ENCODE results near the gene STAU1. TPM values are rescaled to one million over a fixed set of nuclear protein-coding genes. Genes with fewer than 3 reads are reported as not detected.
"Not testable (repeated sequence)": the region's sequence is repeated elsewhere in the genome, so short reads cannot be mapped to it uniquely, and the experiment has no call there.

STAU1 gene
- total RNA-seq, 1 donor from 2014 or later: 49.1 TPM

- ATAC-seq (ENCODE audit: poor library complexity): no peak
- intact Hi-C loops (cut with DNase I): no loop called here
- DNase-seq: no peak
Measured at GRCh38 chr20:49170714-49171113, 17.4 kb downstream of the STAU1 start.

- intact Hi-C loops (cut with DNase I): no loop called here
- no peak for ATAC-seq (ENCODE audit: poor library complexity)
- DNase-seq: no peak
Measured at GRCh38 chr20:49169547-49169946, 18.6 kb downstream of the STAU1 start.

- DNase-seq; intact Hi-C loops (cut with DNase I); ATAC-seq (ENCODE audit: poor library complexity): not testable (repeated sequence)
Measured at GRCh38 chr20:49168864-49169263, 19.3 kb downstream of the STAU1 start.

- intact Hi-C loops (cut with DNase I): no loop called here
- DNase-seq (no peak), ATAC-seq (ENCODE audit: poor library complexity) (peak; percentile 73)
Measured at GRCh38 chr20:49167811-49168507, 20.2 kb downstream of the STAU1 start.

- intact Hi-C loops (cut with DNase I): no loop called here
- no peak for ATAC-seq (ENCODE audit: poor library complexity)
- no peak for DNase-seq
Measured at GRCh38 chr20:49166534-49167449, 21.3 kb downstream of the STAU1 start.

- DNase-seq: no peak
- intact Hi-C loops (cut with DNase I): no loop called here
- ATAC-seq (ENCODE audit: poor library complexity): no peak
Measured at GRCh38 chr20:49165611-49166010, 22.5 kb downstream of the STAU1 start.

GRCh38 chr20:49163696-49164095 lies 24.4 kb downstream of the STAU1 start:
- ATAC-seq (ENCODE audit: poor library complexity) (no peak), DNase-seq (no peak)
- intact Hi-C loops (cut with DNase I): no loop called here

GRCh38 chr20:49161428-49162152 lies 26.5 kb downstream of the STAU1 start:
- DNase-seq (no peak), ATAC-seq (ENCODE audit: poor library complexity) (no peak)
- intact Hi-C loops (cut with DNase I): no loop called here

- intact Hi-C loops (cut with DNase I): no loop called here
- DNase-seq (no peak), ATAC-seq (ENCODE audit: poor library complexity) (no peak)
Measured at GRCh38 chr20:49160057-49160929, 27.8 kb downstream of the STAU1 start.

- ATAC-seq (ENCODE audit: poor library complexity): no peak
- intact Hi-C loops (cut with DNase I): no loop called here
- DNase-seq: no peak
Measured at GRCh38 chr20:49157146-49157545, 31.0 kb downstream of the STAU1 start.

GRCh38 chr20:49156481-49156880 lies 31.7 kb downstream of the STAU1 start:
- DNase-seq: no peak
- no peak for ATAC-seq (ENCODE audit: poor library complexity)
- intact Hi-C loops (cut with DNase I): no loop called here

GRCh38 chr20:49151436-49151835 lies 36.7 kb downstream of the STAU1 start:
- DNase-seq (no peak), ATAC-seq (ENCODE audit: poor library complexity) (no peak)
- intact Hi-C loops (cut with DNase I): no loop called here

- intact Hi-C loops (cut with DNase I): no loop called here
- ATAC-seq (ENCODE audit: poor library complexity): no peak
- DNase-seq: no peak
Measured at GRCh38 chr20:49149281-49150045, 38.7 kb downstream of the STAU1 start.

GRCh38 chr20:49148601-49149000 lies 39.5 kb downstream of the STAU1 start:
- ATAC-seq (ENCODE audit: poor library complexity): no peak
- no peak for DNase-seq
- intact Hi-C loops (cut with DNase I): no loop called here

- intact Hi-C loops (cut with DNase I): no loop called here
- ATAC-seq (ENCODE audit: poor library complexity): no peak
- DNase-seq: no peak
Measured at GRCh38 chr20:49147296-49147695, 40.8 kb downstream of the STAU1 start.

- ATAC-seq (ENCODE audit: poor library complexity) (no peak), DNase-seq (no peak)
- intact Hi-C loops (cut with DNase I): no loop called here
Measured at GRCh38 chr20:49146442-49147225, 41.5 kb downstream of the STAU1 start.

- intact Hi-C loops (cut with DNase I): no loop called here
- ATAC-seq (ENCODE audit: poor library complexity): no peak
- DNase-seq: no peak
Measured at GRCh38 chr20:49140834-49141233, 47.3 kb downstream of the STAU1 start.
